HEK293T (cell line): ENCODE data around the gene HNRNPU.
A peak's percentile ranks its signal among the peaks of the same experiment; 100 is the strongest.

Source experiments
- CTCF ChIA-PET: fragments of 350-600 bp; formaldehyde crosslinking; extraction: SDS; loops from one replicate; lab custom pipeline; 2021; ENCODE audit warnings: antibody characterized with exemption, inconsistent platforms; lab: Yijun Ruan, JAX
- POLR2A ChIA-PET: fragments of 350-600 bp; formaldehyde crosslinking; extraction: SDS; loops from one replicate; lab custom pipeline; 2020; ENCODE audit warnings: antibody characterized with exemption, inconsistent platforms; lab: Yijun Ruan, JAX
- DNase-seq: peaks from one replicate; pipeline ENCODE4 v3.0.0; 2012; ENCODE audit warnings: mixed read lengths; ENCODE audit errors: extremely low spot score
- ARNT ChIP-seq: fragments of 450-650 bp; IDR thresholded peaks from 2 replicates; pipeline ENCODE4 v1.6.1; 2017; ENCODE audit warnings: mild to moderate bottlenecking
- BHLHE40 ChIP-seq: fragments of 450-650 bp; IDR thresholded peaks from 2 replicates; pipeline ENCODE4 v1.6.1; 2016; ENCODE audit warnings: mild to moderate bottlenecking, moderate library complexity, borderline replicate concordance
- CTBP1 ChIP-seq: fragments of 450-650 bp; IDR thresholded peaks from 2 replicates; pipeline ENCODE4 v1.6.1; 2016; ENCODE audit warnings: borderline replicate concordance
- ELF4 ChIP-seq: fragments of 450-650 bp; IDR thresholded peaks from 2 replicates; pipeline ENCODE4 v1.6.1; 2017; ENCODE audit warnings: antibody characterized with exemption
- FOXA1 ChIP-seq: fragments of 450-650 bp; IDR thresholded peaks from 2 replicates; pipeline ENCODE4 v1.6.1; 2016; ENCODE audit warnings: mild to moderate bottlenecking
- FOXK2 ChIP-seq: fragments of 450-650 bp; IDR thresholded peaks from 2 replicates; pipeline ENCODE4 v1.6.1; 2016; ENCODE audit warnings: mild to moderate bottlenecking
- FOXM1 ChIP-seq: fragments of 450-650 bp; IDR thresholded peaks from 2 replicates; pipeline ENCODE4 v1.6.1; 2017; ENCODE audit warnings: mild to moderate bottlenecking, borderline replicate concordance
- HDGF ChIP-seq: fragments of 450-650 bp; IDR thresholded peaks from 2 replicates; pipeline ENCODE4 v1.6.1; 2017; ENCODE audit warnings: antibody characterized with exemption, borderline replicate concordance
- L3MBTL2 ChIP-seq: fragments of 450-650 bp; conservative IDR thresholded peaks from 2 replicates; pipeline ENCODE4 v1.6.1; 2016; ENCODE audit warnings: mild to moderate bottlenecking
- LEF1 ChIP-seq: fragments of 450-650 bp; IDR thresholded peaks from 2 replicates; pipeline ENCODE4 v1.6.1; 2017; ENCODE audit warnings: mild to moderate bottlenecking, borderline replicate concordance
- NFRKB ChIP-seq: fragments of 450-650 bp; IDR thresholded peaks from 2 replicates; pipeline ENCODE4 v1.6.1; 2016; ENCODE audit warnings: mild to moderate bottlenecking, moderate library complexity
- SP1 ChIP-seq: fragments of 450-650 bp; IDR thresholded peaks from 2 replicates; pipeline ENCODE4 v1.6.1; 2017
- SUZ12 ChIP-seq: fragments of 450-650 bp; IDR thresholded peaks from 2 replicates; pipeline ENCODE4 v1.6.1; 2016; ENCODE audit warnings: mild to moderate bottlenecking
- TARDBP ChIP-seq: fragments of 450-650 bp; IDR thresholded peaks from 2 replicates; pipeline ENCODE4 v1.6.1; 2016
- ZNF384 ChIP-seq: fragments of 450-650 bp; IDR thresholded peaks from 2 replicates; pipeline ENCODE4 v1.6.1; 2016
- TF ChIP-seq, protein P1 (sequence below): fragments of 450-650 bp; IDR thresholded peaks from 2 replicates; pipeline ENCODE4 v1.6.1; 2016

HNRNPU gene

GRCh38 chr1:244874974-244875579, 10.7 kb upstream of the HNRNPU start:
- ChIA-PET POLR2A (interaction anchor here (0.6 to 1.8 kb wide), 5 partner anchors 11 to 95 kb away, joined by 3 to 9 read pairs (median 5); partner anchors contain the start of gene HNRNPU), CTCF (interaction anchor here (1.1 kb wide), 1 partner anchor 168 kb away, joined by 3 read pairs; no protein-coding TSS in a partner anchor)
- DNase-seq: peak; percentile 44
- TF ChIP-seq, protein P1, sequence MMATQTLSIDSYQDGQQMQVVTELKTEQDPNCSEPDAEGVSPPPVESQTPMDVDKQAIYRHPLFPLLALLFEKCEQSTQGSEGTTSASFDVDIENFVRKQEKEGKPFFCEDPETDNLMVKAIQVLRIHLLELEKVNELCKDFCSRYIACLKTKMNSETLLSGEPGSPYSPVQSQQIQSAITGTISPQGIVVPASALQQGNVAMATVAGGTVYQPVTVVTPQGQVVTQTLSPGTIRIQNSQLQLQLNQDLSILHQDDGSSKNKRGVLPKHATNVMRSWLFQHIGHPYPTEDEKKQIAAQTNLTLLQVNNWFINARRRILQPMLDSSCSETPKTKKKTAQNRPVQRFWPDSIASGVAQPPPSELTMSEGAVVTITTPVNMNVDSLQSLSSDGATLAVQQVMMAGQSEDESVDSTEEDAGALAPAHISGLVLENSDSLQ: peak; percentile 59; the same call in 1 of the 2 replicates
- TF ChIP-seq HDGF: no peak

GRCh38 chr1:244869950-244870349, 5.6 kb upstream of the HNRNPU start:
- CTCF ChIA-PET: interaction anchor here (0.6 to 1.5 kb wide), 4 partner anchors 13 to 260 kb away, joined by 3 to 4 read pairs (median 4); no protein-coding TSS in a partner anchor
- no peak for TF ChIP-seq FOXK2
- TF ChIP-seq BHLHE40: no peak
- no peak for TF ChIP-seq CTBP1
- TF ChIP-seq LEF1: no peak
- TF ChIP-seq ELF4: no peak
- no peak for TF ChIP-seq NFRKB
- no peak for TF ChIP-seq SP1
- TF ChIP-seq SUZ12: no peak
- TF ChIP-seq FOXM1: no peak
- TF ChIP-seq, protein P1: no peak
- TF ChIP-seq TARDBP: no peak
- TF ChIP-seq ARNT: no peak
- TF ChIP-seq HDGF: no peak
- no peak for TF ChIP-seq ZNF384
- no peak for TF ChIP-seq FOXA1
- TF ChIP-seq L3MBTL2: no peak
- POLR2A ChIA-PET: interaction anchor here (0.8 to 10.6 kb wide), 4 partner anchors 8 to 100 kb away, joined by 3 to 129 read pairs (median 4); partner anchors contain the start of gene COX20
- no peak for DNase-seq

GRCh38 chr1:244869364-244869827, 5.1 kb upstream of the HNRNPU start:
- CTCF ChIA-PET: interaction anchor here (0.6 to 1.5 kb wide), 4 partner anchors 14 to 172 kb away, joined by 3 to 4 read pairs (median 3); no protein-coding TSS in a partner anchor
- TF ChIP-seq TARDBP (no peak), NFRKB (no peak), FOXM1 (no peak), SP1 (no peak), L3MBTL2 (no peak), ARNT (no peak)
- TF ChIP-seq, protein P1: no peak
- DNase-seq: no peak
- POLR2A ChIA-PET: interaction anchor here (0.8 to 10.6 kb wide), 9 partner anchors 9 to 177 kb away, joined by 3 to 129 read pairs (median 4); a partner anchor contains a TSS

- TF ChIP-seq HDGF (0 out of 2 replicates have a peak, but pooled peaks have one; percentile 95), SP1 (no peak), FOXK2 (no peak), L3MBTL2 (peak; percentile 28; the same call in 1 of the 2 replicates), NFRKB (no peak), SUZ12 (no peak), ZNF384 (peak; percentile 86), LEF1 (no peak)
- TF ChIP-seq, protein P1: no peak
- CTCF ChIA-PET: interaction anchor here (0.6 to 1.5 kb wide), 3 partner anchors 8 to 173 kb away, joined by 3 to 4 read pairs (median 4); no protein-coding TSS in a partner anchor
- no peak for DNase-seq
- POLR2A ChIA-PET: interaction anchor here (0.8 to 10.6 kb wide), 9 partner anchors 10 to 178 kb away, joined by 3 to 129 read pairs (median 4); a partner anchor contains a TSS
These were observed 4.4 kb upstream of the HNRNPU start for GRCh38 chr1:244868484-244869363.

- no peak for DNase-seq
- TF ChIP-seq, protein P1: no peak
- no peak for TF ChIP-seq ARNT
- TF ChIP-seq SUZ12: no peak
- TF ChIP-seq LEF1: no peak
- TF ChIP-seq NFRKB: no peak
- TF ChIP-seq TARDBP: no peak
- TF ChIP-seq BHLHE40: no peak
- no peak for TF ChIP-seq L3MBTL2
- TF ChIP-seq FOXK2: no peak
- no peak for TF ChIP-seq SP1
- TF ChIP-seq ELF4: no peak
- TF ChIP-seq HDGF: no peak
- no peak for TF ChIP-seq CTBP1
- no peak for TF ChIP-seq FOXM1
- TF ChIP-seq FOXA1: no peak
- TF ChIP-seq ZNF384: no peak
- ChIA-PET CTCF (interaction anchor here (2.2 kb wide), 1 partner anchor 176 kb away, joined by 7 read pairs; no protein-coding TSS in a partner anchor), POLR2A (interaction anchor here (1.0 to 10.6 kb wide), 4 partner anchors 32 to 819 kb away, joined by 3 to 129 read pairs (median 8); a partner anchor contains a TSS)
These were observed 2.0 kb upstream of the HNRNPU start for GRCh38 chr1:244866355-244866754.
